OCI-LY1 (cell line): ENCODE data around the gene AP2B1.

Source experiments
- H2AFZ ChIP-seq: fragments of 200-600 bp; sonication (generic), shearing (Covaris generic); 2 replicates; pipeline ENCODE4 v1.6.0; 2014; ENCODE audit warnings: antibody characterized with exemption, mild to moderate bottlenecking, low read length
- H3F3A ChIP-seq: fragments of 200-600 bp; sonication (generic), shearing (Covaris generic); 2 replicates; pipeline ENCODE4 v1.6.0; 2014; ENCODE audit warnings: mild to moderate bottlenecking, antibody characterized with exemption, low read length, moderate library complexity; ENCODE audit not compliant: insufficient read depth
- H3K27ac ChIP-seq: fragments of 200-600 bp; sonication (generic); 2 replicates; pipeline ENCODE4 v1.5.1; 2014; ENCODE audit warnings: low read length, mixed run types, mild to moderate bottlenecking, low read depth; ENCODE audit not compliant: poor library complexity, severe bottlenecking
- H3K27me3 ChIP-seq: fragments of 200-600 bp; sonication (generic); 2 replicates; pipeline ENCODE4 v1.6.0; 2014; ENCODE audit warnings: antibody characterized with exemption, mild to moderate bottlenecking, low read length, moderate library complexity; ENCODE audit not compliant: insufficient read depth
- H3K36me3 ChIP-seq: fragments of 200-600 bp; sonication (generic); 2 replicates; pipeline ENCODE4 v1.6.1; 2014; ENCODE audit warnings: mild to moderate bottlenecking, antibody characterized with exemption, low read length, moderate library complexity, mixed read lengths; ENCODE audit not compliant: insufficient read depth
- H3K4me1 ChIP-seq: fragments of 200-600 bp; sonication (generic); 2 replicates; pipeline ENCODE4 v1.5.1; 2014; ENCODE audit warnings: mild to moderate bottlenecking, low read length, moderate library complexity; ENCODE audit not compliant: insufficient read depth, severe bottlenecking
- H3K4me2 ChIP-seq: fragments of 200-600 bp; sonication (generic), shearing (Covaris generic); 2 replicates; pipeline ENCODE4 v1.6.1; 2014; ENCODE audit warnings: low read length
- H3K4me3 ChIP-seq: fragments of 200-600 bp; sonication (generic); 2 replicates; pipeline ENCODE4 v1.5.1; 2014; ENCODE audit warnings: low read length, low read depth, mild to moderate bottlenecking, mixed read lengths; ENCODE audit not compliant: poor library complexity, severe bottlenecking
- H3K79me2 ChIP-seq: fragments of 200-600 bp; shearing (Covaris generic); 2 replicates; pipeline ENCODE4 v1.6.1; 2016; ENCODE audit warnings: mixed run types, low read length, mixed read lengths; ENCODE audit not compliant: insufficient read depth
- H3K9ac ChIP-seq: fragments of 200-600 bp; sonication (generic), shearing (Covaris generic); 2 replicates; pipeline ENCODE4 v1.6.1; 2014; ENCODE audit warnings: mild to moderate bottlenecking, low read length, mixed read lengths
- H3K9me2 ChIP-seq: fragments of 200-600 bp; sonication (generic), shearing (Covaris generic); 2 replicates; pipeline ENCODE4 v1.6.1; 2014; ENCODE audit warnings: low read depth, mild to moderate bottlenecking, low read length, mixed read lengths
- H3K9me3 ChIP-seq: fragments of 200-600 bp; shearing (Covaris generic); 2 replicates; pipeline ENCODE4 v1.6.1; 2014; ENCODE audit warnings: low read length, mixed read lengths
- H4K20me1 ChIP-seq: fragments of 200-600 bp; sonication (generic), shearing (Covaris generic); 2 replicates; pipeline ENCODE4 v1.6.0; 2016; ENCODE audit warnings: mild to moderate bottlenecking, low read length; ENCODE audit not compliant: insufficient read depth
- EZH2 ChIP-seq: fragments of 200-600 bp; sonication (generic), shearing (Covaris generic); IDR thresholded peaks from 2 replicates; pipeline ENCODE4 v1.8.0; 2017; ENCODE audit warnings: borderline replicate concordance, mixed run types, mild to moderate bottlenecking, antibody characterized with exemption, low read length, moderate library complexity, mixed read lengths
- TF ChIP-seq, protein P1 (sequence below): fragments of 200-600 bp; sonication (generic), shearing (Covaris generic); IDR thresholded peaks from 2 replicates; pipeline ENCODE4 v1.5.1; 2017; ENCODE audit warnings: mild to moderate bottlenecking, antibody characterized with exemption, low read length, moderate library complexity, mixed read lengths

The AP2B1 gene

DNA sequence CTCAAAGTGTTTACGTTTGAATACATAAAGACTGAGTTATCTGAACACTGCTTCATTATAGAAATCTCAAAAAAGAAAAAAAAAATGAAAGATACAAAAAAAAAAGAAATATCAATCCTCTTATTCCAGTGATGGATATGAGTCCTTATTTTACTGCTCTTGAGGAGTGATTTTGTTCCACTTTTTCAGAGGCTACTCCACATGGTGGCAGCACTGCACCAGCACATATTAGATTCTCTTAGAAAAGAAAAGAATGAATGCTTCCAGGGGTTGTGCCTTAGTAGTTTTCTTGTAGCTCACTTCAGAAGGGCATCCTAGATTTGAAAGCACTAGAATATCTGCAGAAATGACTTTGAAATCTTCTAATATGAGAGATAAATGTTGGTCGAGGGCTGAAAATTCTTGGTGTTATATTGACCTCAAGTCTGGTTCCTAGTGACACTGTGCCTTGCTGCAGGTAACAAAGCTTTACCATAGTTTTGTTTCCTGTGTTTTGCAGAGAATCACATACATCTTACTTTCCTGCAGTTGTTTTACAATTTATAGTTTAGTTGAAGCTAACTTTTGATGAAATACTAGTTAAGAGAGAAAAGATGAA, 25.9 kb downstream of the AP2B1 start:
- Histone ChIP-seq H3K4me2 (no peak overlapping the region), H3K4me3 (no peak overlapping the region), H3K36me3 (peaks cover 22% of the 10 kb centered on the region; the same call in 1 of the 2 replicates), H3K9me2 (no peaks in the 10 kb centered on the region), H3F3A (no peaks in the 10 kb centered on the region), H3K9me3 (no peaks in the 10 kb centered on the region), H3K9ac (no peak overlapping the region), H4K20me1 (no peaks in the 10 kb centered on the region), H3K4me1 (no peaks in the 10 kb centered on the region), H3K27me3 (no peaks in the 10 kb centered on the region), H3K27ac (no peak overlapping the region), H3K79me2 (no peaks in the 10 kb centered on the region), H2AFZ (no peak overlapping the region)
- TF ChIP-seq, protein P1, sequence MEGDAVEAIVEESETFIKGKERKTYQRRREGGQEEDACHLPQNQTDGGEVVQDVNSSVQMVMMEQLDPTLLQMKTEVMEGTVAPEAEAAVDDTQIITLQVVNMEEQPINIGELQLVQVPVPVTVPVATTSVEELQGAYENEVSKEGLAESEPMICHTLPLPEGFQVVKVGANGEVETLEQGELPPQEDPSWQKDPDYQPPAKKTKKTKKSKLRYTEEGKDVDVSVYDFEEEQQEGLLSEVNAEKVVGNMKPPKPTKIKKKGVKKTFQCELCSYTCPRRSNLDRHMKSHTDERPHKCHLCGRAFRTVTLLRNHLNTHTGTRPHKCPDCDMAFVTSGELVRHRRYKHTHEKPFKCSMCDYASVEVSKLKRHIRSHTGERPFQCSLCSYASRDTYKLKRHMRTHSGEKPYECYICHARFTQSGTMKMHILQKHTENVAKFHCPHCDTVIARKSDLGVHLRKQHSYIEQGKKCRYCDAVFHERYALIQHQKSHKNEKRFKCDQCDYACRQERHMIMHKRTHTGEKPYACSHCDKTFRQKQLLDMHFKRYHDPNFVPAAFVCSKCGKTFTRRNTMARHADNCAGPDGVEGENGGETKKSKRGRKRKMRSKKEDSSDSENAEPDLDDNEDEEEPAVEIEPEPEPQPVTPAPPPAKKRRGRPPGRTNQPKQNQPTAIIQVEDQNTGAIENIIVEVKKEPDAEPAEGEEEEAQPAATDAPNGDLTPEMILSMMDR: peak; percentile 78
- TF ChIP-seq EZH2: no peak

DNA sequence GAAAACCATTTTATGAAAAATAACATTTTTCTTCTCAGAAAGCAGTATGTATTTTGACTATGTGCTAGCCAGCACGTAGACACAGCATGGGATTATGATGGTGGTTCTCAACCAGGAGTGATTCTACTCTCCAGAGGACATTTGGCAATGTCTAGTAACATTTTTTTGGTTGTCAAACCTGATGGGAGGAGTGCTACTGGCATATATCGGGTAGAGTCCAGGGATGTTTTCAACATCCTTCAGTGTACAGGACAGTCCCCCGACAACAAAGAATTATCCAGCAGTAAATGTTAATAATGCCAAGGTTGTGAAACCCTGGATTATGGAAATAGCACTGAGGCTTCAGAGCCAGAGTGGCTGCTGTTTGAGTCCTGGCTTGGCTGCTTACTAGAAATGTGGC, 27.7 kb downstream of the AP2B1 start:
- no peak overlapping the region for H3K4me2 ChIP-seq
- no peaks in the 10 kb centered on the region for H3K27me3 ChIP-seq
- H3F3A ChIP-seq: no peaks in the 10 kb centered on the region
- H3K9me3 ChIP-seq: no peaks in the 10 kb centered on the region
- H4K20me1 ChIP-seq: no peaks in the 10 kb centered on the region
- H3K9ac ChIP-seq: no peak overlapping the region
- TF ChIP-seq EZH2: no peak
- TF ChIP-seq, protein P1: no peak
- H3K4me1 ChIP-seq: no peaks in the 10 kb centered on the region
- no peaks in the 10 kb centered on the region for H3K9me2 ChIP-seq
- no peak overlapping the region for H3K4me3 ChIP-seq
- H3K79me2 ChIP-seq: no peaks in the 10 kb centered on the region
- no peak overlapping the region for H2AFZ ChIP-seq
- H3K36me3 ChIP-seq: peaks cover 7% of the 10 kb centered on the region; the same call in 1 of the 2 replicates
- no peak overlapping the region for H3K27ac ChIP-seq

DNA sequence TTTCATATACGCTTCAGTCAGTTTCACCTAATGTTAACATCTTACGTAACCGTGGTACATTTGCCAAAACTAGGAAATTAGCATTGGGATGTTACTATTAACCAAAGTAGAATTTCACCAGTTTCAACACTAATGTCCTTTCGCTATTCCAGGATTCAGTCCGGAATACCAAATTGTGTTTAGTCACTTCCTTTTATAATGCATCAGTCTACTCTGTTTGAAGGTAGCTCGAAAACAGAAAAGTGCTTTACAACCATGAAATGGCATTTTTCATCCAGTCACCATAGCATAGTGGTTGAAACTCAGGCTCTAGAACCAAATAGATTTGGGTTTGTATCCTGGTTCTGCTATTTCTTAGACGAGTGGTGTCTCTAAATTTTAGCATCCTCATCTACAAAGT, 29.4 kb downstream of the AP2B1 start:
- no peak overlapping the region for H3K4me2 ChIP-seq
- H2AFZ ChIP-seq: no peak overlapping the region
- no peaks in the 10 kb centered on the region for H3F3A ChIP-seq
- H3K27ac ChIP-seq: no peak overlapping the region
- no peaks in the 10 kb centered on the region for H3K9me2 ChIP-seq
- H3K36me3 ChIP-seq: no peaks in the 10 kb centered on the region; the same call in 1 of the 2 replicates
- H3K27me3 ChIP-seq: no peaks in the 10 kb centered on the region
- no peak overlapping the region for H3K9ac ChIP-seq
- TF ChIP-seq EZH2: no peak
- TF ChIP-seq, protein P1: no peak
- no peaks in the 10 kb centered on the region for H4K20me1 ChIP-seq
- H3K79me2 ChIP-seq: no peaks in the 10 kb centered on the region
- H3K9me3 ChIP-seq: no peaks in the 10 kb centered on the region
- no peak overlapping the region for H3K4me3 ChIP-seq
- no peaks in the 10 kb centered on the region for H3K4me1 ChIP-seq
